ENCODE results near the gene GNL3. TPM values are rescaled to one million over a fixed set of nuclear protein-coding genes. Genes with fewer than 3 reads are reported as not detected.

GNL3 gene
- total and polyA plus RNA-seq, 4 donors, result 26.5 to 82.2 (median 41.8) TPM

- Histone ChIP-seq H3K4me3 (ENCODE audit: low read depth in 1 of 3, low read length in 3 of 3) (no peak overlapping the region), H3K9ac (ENCODE audit: low read depth in 1 of 2, low read length in 2 of 2) (no peak overlapping the region), H3K27ac (ENCODE audit: low read depth in 1 of 2, low read length in 2 of 2) (no peak overlapping the region), H3K36me3 (ENCODE audit: control insufficient read depth in 4 of 4, insufficient read depth in 3 of 4, low read depth in 1 of 4, low read length in 3 of 4) (peaks cover 13 to 36% (median 32%) of the 10 kb centered on the region in 4 donors), H3K9me3 (ENCODE audit: control insufficient read depth in 4 of 4, low read length in 3 of 4) (peaks cover 0 to 5% (median 3%) of the 10 kb centered on the region in 4 donors), H3K4me1 (ENCODE audit: control insufficient read depth in 4 of 4, insufficient read depth in 4 of 4, low read length in 3 of 4) (no peaks in the 10 kb centered on the region), H3K27me3 (ENCODE audit: control insufficient read depth in 4 of 4, insufficient read depth in 4 of 4, low read length in 3 of 4) (no peaks in the 10 kb centered on the region)
- WGBS, result 84% methylated on average over 14 of the region's 14 CpGs
- TF ChIP-seq ZBTB33 (IDR thresholded peaks at IDR 0.05), result no peak
- no peak for TF ChIP-seq GABPA (IDR thresholded peaks at IDR 0.05 in 1 of 2, conservative IDR thresholded peaks at IDR 0.05 in 1 of 2)
- no peak for TF ChIP-seq FOXA2 (IDR thresholded peaks at IDR 0.05)
- no peak for TF ChIP-seq MAX (IDR thresholded peaks at IDR 0.05)
- TF ChIP-seq RXRA (IDR thresholded peaks at IDR 0.05), result no peak
- no peak for TF ChIP-seq CTCF (IDR thresholded peaks at IDR 0.05; ENCODE audit: low read depth, low read length, missing input control)
- TF ChIP-seq ATF3 (IDR thresholded peaks at IDR 0.05), result no peak
- no peak for TF ChIP-seq HNF4G (IDR thresholded peaks at IDR 0.05)
- no peak for TF ChIP-seq SP1 (IDR thresholded peaks at IDR 0.05)
- no peak for TF ChIP-seq FOXA1 (IDR thresholded peaks at IDR 0.05)
- TF ChIP-seq EGR1 (IDR thresholded peaks at IDR 0.05; ENCODE audit: low read depth in 2 of 2), result no peak
- no peak for TF ChIP-seq NR2F2 (IDR thresholded peaks at IDR 0.05)
- TF ChIP-seq REST (IDR thresholded peaks at IDR 0.05), result no peak
- TF ChIP-seq YY1 (IDR thresholded peaks at IDR 0.05), result no peak
- no peak for TF ChIP-seq RAD21 (IDR thresholded peaks at IDR 0.05)
- no peak for TF ChIP-seq JUND (IDR thresholded peaks at IDR 0.05)
- no peak for TF ChIP-seq TAF1 (conservative IDR thresholded peaks at IDR 0.05)
- no peak for TF ChIP-seq HNF4A (conservative IDR thresholded peaks at IDR 0.05)
- DNase-seq (ENCODE audit: low spot score), result no peak
These were observed 45.8 kb downstream of the GNL3 start for GRCh38 chr3:52731590-52731989.

Data from liver (tissue), 9 donors.